Chondrocyte (in vitro differentiated cells): ENCODE data around the gene SP4. TPM values are rescaled to one million over a fixed set of nuclear protein-coding genes. Genes with fewer than 3 reads are reported as not detected.
A peak's percentile ranks its signal among the peaks of the same experiment; 100 is the strongest.

Experiments used
- DNase-seq: peaks from one replicate; pipeline ENCODE4 v3.0.0; 2021; ENCODE audit warnings: mixed read lengths, low spot score
- H3K27ac Mint-ChIP-seq: one replicate; pipeline ENCODE4 v1.8.0; 2021; ENCODE audit warnings: mild to moderate bottlenecking, moderate library complexity, mixed read lengths; ENCODE audit not compliant: unreplicated experiment
- H3K27me3 Mint-ChIP-seq: 2 replicates; pipeline ENCODE4 v1.8.0; 2021; ENCODE audit warnings: low read depth, mixed read lengths
- H3K36me3 Mint-ChIP-seq: 2 replicates; pipeline ENCODE4 v1.8.0; 2021; ENCODE audit warnings: low read depth, mixed read lengths
- H3K4me1 Mint-ChIP-seq: 2 replicates; pipeline ENCODE4 v1.8.0; 2021; ENCODE audit warnings: low read depth, mild to moderate bottlenecking, mixed read lengths
- H3K4me3 Mint-ChIP-seq: one replicate; pipeline ENCODE4 v1.8.0; 2021; ENCODE audit warnings: mild to moderate bottlenecking, moderate library complexity, mixed read lengths; ENCODE audit not compliant: unreplicated experiment
- H3K9me3 Mint-ChIP-seq: 2 replicates; pipeline ENCODE4 v1.8.0; 2021; ENCODE audit warnings: low read depth, mixed read lengths
- total RNA-seq: library from RNA; stranded (reverse); gene quantifications from 3 replicates; pipeline ENCODE4 v1.2.1, GENCODE V29; 2021
- TF ChIP-seq, protein P1 (sequence below): fragments of 200-600 bp; sonication (generic); IDR thresholded peaks from 2 replicates; pipeline ENCODE4 v1.5.0; 2021; ENCODE audit warnings: antibody characterized with exemption, mild to moderate bottlenecking, moderate library complexity

SP4 gene
- total RNA-seq, 1 donor from 2014 or later, result 5.7 TPM

DNA sequence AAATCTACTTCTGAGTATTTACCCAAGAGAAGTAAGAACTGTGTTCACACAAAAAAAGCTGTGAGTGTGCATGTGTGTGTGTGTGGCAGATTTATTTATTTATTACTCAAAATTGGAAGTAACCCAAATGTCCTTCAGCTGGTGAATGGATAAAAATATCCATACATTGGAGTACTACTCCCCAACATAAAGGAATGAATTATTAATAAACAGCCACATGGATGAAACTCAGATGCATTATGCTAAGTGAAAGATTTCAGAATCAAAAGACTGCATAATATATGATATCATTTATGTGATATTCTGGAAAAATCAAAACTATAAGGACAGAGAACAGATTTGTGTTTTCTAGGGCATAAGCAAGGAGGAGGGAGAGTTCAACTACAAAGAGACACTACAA lies 67.8 kb downstream of the SP4 start:
- Mint-ChIP-seq H3K36me3 (peaks cover 14% of the 10 kb centered on the region), H3K9me3 (peaks cover 33% of the 10 kb centered on the region), H3K27ac (no peak overlapping the region), H3K4me1 (no peaks in the 10 kb centered on the region), H3K27me3 (no peaks in the 10 kb centered on the region), H3K4me3 (no peak overlapping the region)
- no peak for DNase-seq
- TF ChIP-seq, protein P1, sequence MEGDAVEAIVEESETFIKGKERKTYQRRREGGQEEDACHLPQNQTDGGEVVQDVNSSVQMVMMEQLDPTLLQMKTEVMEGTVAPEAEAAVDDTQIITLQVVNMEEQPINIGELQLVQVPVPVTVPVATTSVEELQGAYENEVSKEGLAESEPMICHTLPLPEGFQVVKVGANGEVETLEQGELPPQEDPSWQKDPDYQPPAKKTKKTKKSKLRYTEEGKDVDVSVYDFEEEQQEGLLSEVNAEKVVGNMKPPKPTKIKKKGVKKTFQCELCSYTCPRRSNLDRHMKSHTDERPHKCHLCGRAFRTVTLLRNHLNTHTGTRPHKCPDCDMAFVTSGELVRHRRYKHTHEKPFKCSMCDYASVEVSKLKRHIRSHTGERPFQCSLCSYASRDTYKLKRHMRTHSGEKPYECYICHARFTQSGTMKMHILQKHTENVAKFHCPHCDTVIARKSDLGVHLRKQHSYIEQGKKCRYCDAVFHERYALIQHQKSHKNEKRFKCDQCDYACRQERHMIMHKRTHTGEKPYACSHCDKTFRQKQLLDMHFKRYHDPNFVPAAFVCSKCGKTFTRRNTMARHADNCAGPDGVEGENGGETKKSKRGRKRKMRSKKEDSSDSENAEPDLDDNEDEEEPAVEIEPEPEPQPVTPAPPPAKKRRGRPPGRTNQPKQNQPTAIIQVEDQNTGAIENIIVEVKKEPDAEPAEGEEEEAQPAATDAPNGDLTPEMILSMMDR, result no peak

DNA sequence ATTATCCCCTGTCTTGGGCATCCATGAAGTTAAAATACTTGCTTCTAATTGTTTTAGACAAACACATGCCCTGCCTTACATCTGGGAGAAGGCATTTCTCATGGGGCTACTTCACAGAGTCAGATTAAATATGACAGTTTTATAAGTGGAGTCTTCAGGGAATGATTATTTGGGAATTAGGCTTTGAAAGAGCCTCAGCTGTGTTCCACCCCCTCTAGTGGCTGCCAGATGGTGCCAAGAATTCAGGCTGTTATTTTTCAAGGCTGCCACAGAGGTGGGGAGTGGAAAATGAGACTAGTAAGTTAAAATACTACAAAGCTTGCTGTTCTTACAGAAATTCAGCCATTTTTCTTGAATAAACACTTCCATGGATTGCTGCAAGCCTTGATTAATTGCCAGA lies 69.2 kb downstream of the SP4 start:
- no peak for DNase-seq
- Mint-ChIP-seq H3K36me3 (peaks cover 6% of the 10 kb centered on the region), H3K4me1 (no peaks in the 10 kb centered on the region), H3K4me3 (no peak overlapping the region), H3K9me3 (peaks cover 28% of the 10 kb centered on the region), H3K27ac (no peak overlapping the region), H3K27me3 (no peaks in the 10 kb centered on the region)
- TF ChIP-seq, protein P1, result peak; percentile 45

DNA sequence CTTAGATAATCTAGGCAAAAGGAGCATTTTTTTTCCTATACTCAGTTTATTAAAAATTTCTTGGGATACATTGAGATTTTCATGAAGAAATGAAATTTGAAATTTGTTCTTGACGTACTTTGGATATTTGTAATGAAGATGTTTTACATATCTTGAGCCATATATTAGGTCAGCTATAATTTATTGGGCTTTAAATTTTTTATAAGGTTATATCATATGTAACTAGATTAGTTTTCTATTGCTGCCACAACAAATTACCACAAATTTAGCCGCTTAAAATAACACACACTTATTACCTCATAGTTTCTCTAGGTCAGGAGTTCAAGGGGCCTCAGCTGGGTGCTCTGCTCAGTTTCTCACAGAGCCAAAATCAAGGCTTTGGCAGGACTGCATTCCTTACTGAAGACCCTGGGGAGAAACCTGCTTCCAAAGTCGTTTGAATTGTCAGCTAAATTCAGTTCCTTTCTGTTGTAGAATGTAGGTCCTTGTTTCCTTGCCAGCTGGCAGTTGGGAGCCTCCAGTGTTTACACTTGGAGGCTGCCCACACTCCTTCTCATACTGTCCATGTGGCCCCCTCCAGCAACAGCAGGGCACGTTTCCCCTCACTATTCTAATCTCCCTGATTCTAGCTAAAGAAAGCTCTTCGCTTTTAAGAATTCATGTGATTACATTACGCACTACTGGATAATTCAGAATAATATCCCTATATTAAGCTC lies 72.4 kb downstream of the SP4 start:
- no peak overlapping the region for H3K4me3 Mint-ChIP-seq
- TF ChIP-seq, protein P1, result no peak
- DNase-seq, result no peak
- peaks cover 13% of the 10 kb centered on the region for H3K9me3 Mint-ChIP-seq
- H3K4me1 Mint-ChIP-seq, result no peaks in the 10 kb centered on the region
- no peaks in the 10 kb centered on the region for H3K36me3 Mint-ChIP-seq
- no peak overlapping the region for H3K27ac Mint-ChIP-seq
- no peaks in the 10 kb centered on the region for H3K27me3 Mint-ChIP-seq

DNA sequence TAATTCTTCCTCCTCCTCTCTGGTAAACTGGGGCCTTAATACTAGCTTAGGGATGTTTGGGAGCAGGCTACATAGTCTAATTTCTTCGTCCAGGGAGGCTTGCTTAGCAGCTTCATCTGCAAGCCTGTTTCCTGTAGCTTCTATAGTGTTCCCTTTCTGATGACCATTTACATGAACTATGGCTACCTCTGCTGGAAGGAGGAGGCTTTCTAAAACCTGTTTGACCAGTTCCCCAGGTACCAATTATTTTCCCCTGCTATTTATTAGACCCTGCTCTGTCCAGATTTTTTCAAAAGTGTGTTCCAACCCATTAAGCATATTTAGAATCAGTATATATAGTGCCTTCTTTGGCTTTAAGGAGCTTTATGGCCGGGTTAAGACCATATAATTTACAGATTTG lies 76.1 kb downstream of the SP4 start:
- TF ChIP-seq, protein P1, result no peak
- no peak for DNase-seq
- no peaks in the 10 kb centered on the region for H3K4me1 Mint-ChIP-seq
- peaks cover 1% of the 10 kb centered on the region for H3K36me3 Mint-ChIP-seq
- no peak overlapping the region for H3K27ac Mint-ChIP-seq
- no peak overlapping the region for H3K4me3 Mint-ChIP-seq
- H3K9me3 Mint-ChIP-seq, result peaks cover 7% of the 10 kb centered on the region
- no peaks in the 10 kb centered on the region for H3K27me3 Mint-ChIP-seq

DNA sequence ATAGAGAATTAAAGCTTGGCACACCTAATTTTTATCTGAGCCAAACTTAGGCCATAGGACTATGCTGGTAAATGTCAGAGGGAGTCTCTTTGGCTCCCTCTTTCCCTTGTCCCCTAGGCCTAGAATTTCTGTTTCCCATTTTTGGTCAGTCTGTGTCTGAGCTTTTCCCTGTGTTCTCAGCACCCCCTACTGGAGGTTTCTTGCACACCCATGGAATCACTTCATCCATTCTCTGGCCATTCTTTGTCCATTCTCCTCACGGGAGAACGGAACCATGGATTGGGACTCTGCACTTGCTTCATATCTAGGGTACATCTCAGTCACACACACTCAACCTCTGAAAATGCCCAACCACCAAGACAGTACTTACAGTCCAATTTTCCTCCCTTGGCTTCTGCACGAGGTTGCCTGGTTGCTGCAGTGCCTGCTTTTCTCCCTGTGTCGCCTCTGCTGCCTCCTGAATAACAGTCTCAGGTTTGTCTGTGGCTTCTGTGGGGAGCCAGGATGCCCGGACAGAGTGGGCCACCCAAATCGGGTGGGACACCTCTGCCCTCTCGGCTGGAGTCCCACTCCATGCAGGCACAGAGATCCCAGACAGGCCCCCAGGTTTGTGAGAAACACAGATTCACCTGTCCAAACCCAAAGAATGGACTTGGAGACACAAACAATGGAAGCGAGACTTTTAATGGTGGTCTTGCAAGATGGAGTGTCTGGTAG lies 79.9 kb downstream of the SP4 start:
- TF ChIP-seq, protein P1, result peak; percentile 78
- Mint-ChIP-seq H3K4me1 (no peaks in the 10 kb centered on the region), H3K36me3 (peaks cover 1% of the 10 kb centered on the region)

More for the DNA sequence above, 79.9 kb downstream of the SP4 start:
- no peak for DNase-seq
- no peak overlapping the region for H3K4me3 Mint-ChIP-seq
- H3K27ac Mint-ChIP-seq, result no peak overlapping the region
- H3K27me3 Mint-ChIP-seq, result no peaks in the 10 kb centered on the region
- H3K9me3 Mint-ChIP-seq, result peaks cover 8% of the 10 kb centered on the region
